GM10266 (cell line): ENCODE results near the gene USB1.

Source experiments
- DNase-seq: peaks from one replicate; pipeline ENCODE4 v3.0.0; 2012; ENCODE audit errors: extremely low spot score
- CTCF ChIP-seq: IDR thresholded peaks from 2 replicates; pipeline ENCODE4 v1.5.1; 2012; ENCODE audit warnings: mild to moderate bottlenecking, low read depth; ENCODE audit not compliant: control insufficient read depth, insufficient read depth; ENCODE audit errors: missing control alignments

The USB1 gene

DNA sequence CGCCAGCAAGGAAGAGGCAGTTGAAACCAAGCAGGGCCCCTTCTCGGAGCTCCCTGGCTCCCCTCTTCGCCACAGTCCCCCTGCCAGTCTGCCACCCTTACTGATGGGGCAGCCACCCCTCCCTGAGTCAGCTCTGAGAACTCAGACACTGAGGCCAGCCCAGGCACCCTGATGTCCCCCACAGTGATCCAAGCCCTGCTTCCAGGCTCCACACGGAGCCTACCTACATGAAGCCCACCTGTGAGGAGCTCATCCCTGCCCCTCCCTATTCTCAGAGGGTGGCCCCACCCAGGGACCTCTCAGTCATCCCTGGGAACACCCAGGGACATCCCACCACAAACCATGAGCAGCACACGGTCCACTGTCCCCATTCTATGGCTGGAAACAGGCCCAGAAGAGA lies 39.2 kb upstream of the USB1 start:
- no peak for TF ChIP-seq CTCF
- no peak for DNase-seq

DNA sequence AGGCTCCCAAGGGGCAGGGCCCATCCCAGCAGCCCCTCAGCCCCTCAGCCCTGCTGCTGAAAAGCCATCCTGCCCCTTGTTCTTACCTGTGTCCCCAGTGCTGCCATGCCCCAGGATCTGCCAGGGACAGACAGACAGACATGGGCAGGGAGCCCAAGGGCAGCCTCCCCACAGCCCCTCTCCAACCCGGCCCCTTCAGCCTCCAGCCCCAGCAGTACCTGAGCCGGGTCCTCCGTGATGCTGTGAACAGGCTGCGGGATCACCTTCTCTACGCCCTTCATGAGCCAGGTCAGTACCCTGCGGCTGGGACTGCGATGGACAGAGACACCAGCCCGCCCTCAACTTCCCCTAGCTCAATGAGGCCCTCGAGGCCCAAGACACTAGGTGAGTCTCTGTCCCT lies 38.5 kb upstream of the USB1 start:
- no peak for TF ChIP-seq CTCF

DNA sequence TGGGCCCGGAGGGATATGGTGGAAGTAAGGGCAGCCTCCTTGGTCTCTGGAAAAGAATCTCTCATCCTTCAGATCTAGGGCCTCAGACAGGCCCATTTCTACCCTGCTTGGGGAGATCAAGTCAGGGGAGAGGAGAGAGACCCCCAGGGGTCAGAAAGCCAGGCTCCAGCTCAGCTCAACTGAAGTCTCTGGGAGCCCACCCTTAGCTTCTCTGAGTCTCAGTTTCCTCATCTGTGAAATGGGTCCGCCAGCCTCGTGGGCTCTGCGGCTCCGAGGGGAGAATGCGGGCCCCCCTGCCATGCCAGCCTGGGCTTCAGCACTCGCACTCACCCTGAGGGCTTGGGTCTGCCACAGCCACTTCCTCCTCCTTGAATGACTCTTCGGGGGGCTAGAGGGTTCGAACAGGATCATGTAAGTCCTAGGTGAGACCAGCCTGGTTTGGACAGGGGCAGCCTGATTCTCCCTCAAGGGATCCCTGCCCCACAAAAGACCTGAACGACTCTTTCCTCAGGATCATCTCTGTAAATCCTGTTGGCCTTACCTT lies 37.0 kb upstream of the USB1 start:
- TF ChIP-seq CTCF: no peak

More for the DNA sequence above, 38.5 kb upstream of the USB1 start:
- no peak for DNase-seq

DNA sequence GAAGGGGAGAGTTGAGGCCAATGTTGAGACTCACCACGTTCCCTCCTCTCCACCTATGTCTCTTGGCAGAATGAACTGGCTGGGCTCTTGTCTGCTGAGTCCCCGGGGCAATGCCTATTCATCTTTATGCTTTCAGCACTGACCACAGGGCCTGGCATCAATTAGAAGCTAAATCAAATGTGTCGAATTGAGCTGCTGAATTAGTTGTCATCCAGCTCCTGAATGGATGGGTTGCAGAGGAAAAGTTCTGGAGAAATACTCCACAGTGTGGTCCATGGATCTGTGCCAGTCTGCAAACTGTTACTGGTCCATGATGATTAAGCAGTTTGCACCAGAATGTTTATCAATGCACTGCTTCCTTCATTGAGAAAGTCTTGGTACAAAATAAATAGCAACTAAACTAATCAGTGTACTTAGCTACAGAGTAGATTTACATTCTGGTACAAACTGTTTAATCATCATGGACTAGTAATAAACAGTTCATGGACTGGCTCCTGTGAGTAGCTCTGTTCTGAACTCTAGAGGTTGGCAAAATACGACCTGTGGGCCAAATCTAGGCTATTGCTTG lies 34.9 kb upstream of the USB1 start:
- no peak for DNase-seq
- no peak for TF ChIP-seq CTCF

More for the DNA sequence above, 37.0 kb upstream of the USB1 start:
- DNase-seq: no peak

- no peak for DNase-seq
- TF ChIP-seq CTCF: no peak
These were observed 34.2 kb upstream of the USB1 start for GRCh38 chr16:57966986-57967385.

DNA sequence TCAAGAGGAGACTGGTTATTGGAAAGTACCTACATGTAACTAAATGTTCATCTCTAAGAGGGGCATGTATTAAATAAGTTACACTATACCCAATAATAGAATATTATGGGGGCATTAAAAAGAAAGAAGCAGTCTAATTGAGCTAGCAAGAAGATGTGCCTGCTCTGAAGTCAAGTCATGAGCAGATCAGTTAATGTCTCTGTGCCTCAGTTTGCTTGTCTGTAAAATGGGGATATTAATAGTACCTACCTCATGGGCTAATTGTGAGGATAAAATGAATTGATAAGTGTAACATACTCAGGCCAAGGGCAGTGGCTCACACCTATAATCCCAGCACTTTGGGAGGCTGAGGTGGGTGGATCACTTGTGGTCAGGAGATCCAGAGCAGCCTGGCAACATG lies 33.3 kb upstream of the USB1 start:
- no peak for DNase-seq
- TF ChIP-seq CTCF: no peak

- DNase-seq: no peak
- TF ChIP-seq CTCF: no peak
These were observed 31.6 kb upstream of the USB1 start for GRCh38 chr16:57969451-57970123.
